Measurements from ENCODE around the gene DDRGK1.

Gene DDRGK1

GRCh38 chr20:3167738-3168078 is 36.8 kb downstream of the DDRGK1 start:
- in situ Hi-C loops (cut with HindIII; ENCODE audit: low sequenced_read_pairs) = no loop called here

GRCh38 chr20:3166913-3167342 is 37.6 kb downstream of the DDRGK1 start:
- in situ Hi-C loops (cut with HindIII; ENCODE audit: low sequenced_read_pairs) = no loop called here

GRCh38 chr20:3166338-3166912 is 38.1 kb downstream of the DDRGK1 start:
- in situ Hi-C loops (cut with HindIII; ENCODE audit: low sequenced_read_pairs) = no loop called here

- in situ Hi-C loops (cut with HindIII; ENCODE audit: low sequenced_read_pairs) = no loop called here
These were observed 38.8 kb downstream of the DDRGK1 start for GRCh38 chr20:3165473-3166337.

DNA sequence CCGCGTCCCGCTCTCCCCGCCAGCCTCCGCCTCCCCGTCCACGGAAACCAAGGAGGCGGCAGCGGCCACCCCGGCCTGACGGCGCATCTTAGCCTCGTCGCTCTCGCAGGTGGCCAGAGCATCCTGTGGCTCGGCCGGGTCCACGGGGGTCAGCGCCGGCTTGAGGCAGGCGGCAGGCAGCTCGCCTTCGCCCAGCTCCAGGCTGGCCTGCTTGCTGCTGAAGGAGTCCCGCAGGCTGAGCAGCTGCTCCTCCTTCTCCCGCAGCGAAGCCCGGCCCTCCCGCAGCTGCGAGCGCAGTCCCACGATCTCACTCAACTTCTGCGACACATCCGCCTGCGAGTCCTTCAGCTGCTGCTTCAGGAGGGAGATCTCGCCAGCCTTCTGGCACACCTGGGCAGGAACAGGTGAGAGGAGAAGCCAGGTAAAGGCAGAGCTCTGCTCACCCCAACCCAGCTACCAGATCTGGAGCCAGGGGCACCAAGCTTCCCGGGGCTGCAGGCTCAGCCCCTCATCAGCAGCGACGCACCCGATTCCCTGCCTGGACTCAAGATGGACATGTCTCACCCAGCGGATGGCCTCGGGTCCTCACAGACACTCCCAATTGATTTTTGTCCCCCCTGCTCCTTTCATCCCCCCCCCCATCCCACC is 39.6 kb downstream of the DDRGK1 start:
- in situ Hi-C loops (cut with HindIII; ENCODE audit: low sequenced_read_pairs) = no loop called here

DNA sequence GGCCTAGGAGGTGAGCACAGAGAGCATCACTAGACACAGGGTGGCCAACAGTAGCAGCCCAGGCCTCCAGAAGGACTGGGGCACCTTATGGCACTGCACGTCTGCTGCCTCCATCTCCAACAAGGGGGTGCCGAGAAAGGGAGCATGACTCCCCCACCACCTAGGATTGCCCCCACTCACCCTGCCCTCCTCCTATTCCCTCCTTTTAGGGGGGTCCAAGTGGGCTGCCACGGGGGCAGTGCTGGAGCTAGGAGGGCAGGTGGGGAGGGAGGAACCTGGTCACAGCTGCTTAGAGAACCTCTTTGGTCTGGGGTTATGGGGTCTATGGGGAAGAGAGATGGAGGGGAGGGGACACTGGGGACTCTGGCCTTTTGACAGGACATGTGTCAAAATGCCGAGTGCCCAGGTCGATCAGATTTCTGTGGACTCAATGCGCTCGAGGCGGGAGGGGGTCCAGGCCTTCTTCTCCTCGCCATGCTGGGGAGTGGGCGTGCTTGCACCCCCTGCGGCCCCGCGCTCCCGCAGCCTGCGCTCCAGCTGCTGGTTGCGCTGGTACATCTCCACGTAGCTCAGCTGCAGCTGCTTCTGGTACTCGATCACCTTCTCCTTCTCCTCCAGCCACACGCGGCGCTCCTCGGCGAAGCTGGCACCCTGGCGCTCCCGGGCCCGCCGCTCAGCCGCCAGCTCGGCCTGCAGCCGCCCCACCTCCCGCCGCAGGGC is 40.3 kb downstream of the DDRGK1 start:
- in situ Hi-C loops (cut with HindIII; ENCODE audit: low sequenced_read_pairs) = no loop called here

- in situ Hi-C loops (cut with HindIII; ENCODE audit: low sequenced_read_pairs) = no loop called here
These were observed 41.1 kb downstream of the DDRGK1 start for GRCh38 chr20:3163099-3164042.

DNA sequence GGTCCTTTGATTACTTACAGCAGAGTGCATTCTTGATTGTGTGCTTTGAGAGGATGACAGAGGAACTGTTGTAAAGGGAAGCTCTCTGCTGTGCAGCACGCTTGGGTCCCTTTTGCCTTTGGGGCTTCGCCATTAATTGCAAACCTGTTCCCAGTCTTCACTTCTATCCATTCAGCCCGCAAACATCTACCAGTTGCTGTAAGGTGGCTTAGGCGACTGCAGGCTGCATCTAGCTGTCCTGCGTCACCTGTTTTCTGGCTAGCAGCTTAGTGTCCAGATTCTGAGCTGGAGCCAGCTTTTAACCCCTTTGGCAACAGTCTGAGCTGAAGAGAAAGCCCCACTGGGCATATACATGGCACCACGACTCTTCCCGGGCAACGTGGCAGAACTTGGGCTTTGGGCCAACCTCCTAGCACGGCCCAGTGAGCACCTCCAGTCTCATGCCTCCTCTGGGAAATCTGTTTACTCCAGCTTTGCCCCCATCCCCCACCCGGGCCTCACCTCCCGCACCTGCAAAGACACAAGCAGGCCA is 42.3 kb downstream of the DDRGK1 start:
- in situ Hi-C loops (cut with HindIII; ENCODE audit: low sequenced_read_pairs) = no loop called here

DNA sequence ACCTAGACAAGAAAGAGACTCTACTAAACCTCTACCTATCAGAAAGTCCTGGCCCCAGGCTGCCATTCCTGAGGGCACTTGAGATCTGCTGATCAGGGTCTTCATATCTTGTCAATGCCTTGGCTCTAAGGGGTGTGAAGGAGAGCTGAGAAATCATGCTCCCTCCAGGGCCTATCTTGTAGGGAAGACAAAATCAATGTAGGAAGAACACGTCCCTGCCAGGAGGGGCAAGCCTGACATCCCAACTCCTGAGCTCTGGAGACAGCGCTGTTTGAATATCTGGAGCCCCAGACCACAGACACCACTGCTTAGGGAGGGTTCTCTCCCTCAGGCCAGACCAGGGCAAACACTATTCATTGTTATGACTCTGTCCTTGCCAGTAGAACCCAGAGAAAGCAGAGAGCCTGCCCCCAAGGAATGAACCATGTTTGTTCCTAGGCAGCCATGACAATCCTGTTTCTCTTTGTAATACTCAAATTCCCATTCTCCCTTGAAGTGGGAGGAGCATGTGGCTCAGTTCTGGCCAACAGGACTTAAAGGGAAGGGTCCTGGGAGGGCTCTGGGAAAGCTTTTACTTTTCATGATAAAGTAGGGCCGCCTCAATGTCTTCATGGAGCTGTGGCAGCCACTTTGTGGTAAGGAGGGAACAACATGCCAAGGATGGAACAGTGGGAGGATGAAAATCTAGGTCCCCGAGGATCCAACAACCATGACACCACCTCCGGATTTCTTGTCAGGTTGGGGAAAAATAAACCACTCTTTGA is 43.0 kb downstream of the DDRGK1 start:
- in situ Hi-C loops (cut with HindIII; ENCODE audit: low sequenced_read_pairs) = no loop called here

GRCh38 chr20:3160418-3160817 is 44.1 kb downstream of the DDRGK1 start:
- in situ Hi-C loops (cut with HindIII; ENCODE audit: low sequenced_read_pairs) = no loop called here

- in situ Hi-C loops (cut with HindIII; ENCODE audit: low sequenced_read_pairs) = no loop called here
These were observed 45.5 kb downstream of the DDRGK1 start for GRCh38 chr20:3158968-3159431.

GRCh38 chr20:3157817-3158216 is 46.7 kb downstream of the DDRGK1 start:
- in situ Hi-C loops (cut with HindIII; ENCODE audit: low sequenced_read_pairs) = no loop called here

GRCh38 chr20:3156811-3157619 is 47.5 kb downstream of the DDRGK1 start:
- in situ Hi-C loops (cut with HindIII; ENCODE audit: low sequenced_read_pairs) = no loop called here

DNA sequence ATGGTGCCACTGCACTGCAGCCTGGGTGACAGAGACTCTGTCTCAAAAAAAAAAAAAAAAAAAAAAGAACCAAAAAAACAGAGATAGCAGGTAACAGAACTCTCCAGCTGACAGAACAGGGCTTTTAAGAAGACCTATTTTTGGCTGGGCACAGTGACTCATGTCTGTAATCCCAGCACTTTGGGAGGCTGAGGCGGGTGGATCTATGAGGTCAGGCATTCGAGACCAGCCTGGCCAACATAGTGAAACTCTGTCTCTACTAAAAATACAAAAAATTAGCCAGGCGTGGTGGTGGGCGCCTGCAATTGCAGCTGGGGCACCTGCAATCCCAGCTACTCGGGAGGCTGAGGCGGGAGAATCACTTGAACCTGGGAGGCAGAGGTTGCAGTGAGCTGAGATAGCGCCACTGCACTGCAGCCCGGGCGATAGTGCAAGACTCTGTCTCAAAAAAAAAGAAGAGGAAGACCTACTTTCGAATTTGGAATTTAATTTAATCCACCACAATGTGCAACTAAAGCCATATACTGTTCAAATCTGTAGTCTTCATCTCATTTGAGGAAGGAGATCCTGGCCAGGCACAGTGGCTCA is 52.3 kb downstream of the DDRGK1 start:
- in situ Hi-C loops (cut with HindIII; ENCODE audit: low sequenced_read_pairs) = loop anchor here (5.0 kb wide), 3 partner anchors 50 to 95 kb away; no protein-coding TSS in a partner anchor

- in situ Hi-C loops (cut with HindIII; ENCODE audit: low sequenced_read_pairs) = loop anchor here (5.0 kb wide), 3 partner anchors 49 to 96 kb away; no protein-coding TSS in a partner anchor
These were observed 53.6 kb downstream of the DDRGK1 start for GRCh38 chr20:3150908-3151307.

- in situ Hi-C loops (cut with HindIII; ENCODE audit: low sequenced_read_pairs) = no loop called here
These were observed 57.6 kb downstream of the DDRGK1 start for GRCh38 chr20:3146732-3147341.

- in situ Hi-C loops (cut with HindIII; ENCODE audit: low sequenced_read_pairs) = no loop called here
These were observed 62.7 kb downstream of the DDRGK1 start for GRCh38 chr20:3141757-3142156.

All from endothelial cell of hepatic sinusoid (primary cell).